GM21447 (cell line): ENCODE results near the gene LZTS2.

Experiments used
- ATAC-seq: cut with Tn5 transposase; IDR thresholded peaks from one replicate; pipeline ENCODE4 v1.9.1; 2021; ENCODE audit not compliant: unreplicated experiment

Gene LZTS2

DNA sequence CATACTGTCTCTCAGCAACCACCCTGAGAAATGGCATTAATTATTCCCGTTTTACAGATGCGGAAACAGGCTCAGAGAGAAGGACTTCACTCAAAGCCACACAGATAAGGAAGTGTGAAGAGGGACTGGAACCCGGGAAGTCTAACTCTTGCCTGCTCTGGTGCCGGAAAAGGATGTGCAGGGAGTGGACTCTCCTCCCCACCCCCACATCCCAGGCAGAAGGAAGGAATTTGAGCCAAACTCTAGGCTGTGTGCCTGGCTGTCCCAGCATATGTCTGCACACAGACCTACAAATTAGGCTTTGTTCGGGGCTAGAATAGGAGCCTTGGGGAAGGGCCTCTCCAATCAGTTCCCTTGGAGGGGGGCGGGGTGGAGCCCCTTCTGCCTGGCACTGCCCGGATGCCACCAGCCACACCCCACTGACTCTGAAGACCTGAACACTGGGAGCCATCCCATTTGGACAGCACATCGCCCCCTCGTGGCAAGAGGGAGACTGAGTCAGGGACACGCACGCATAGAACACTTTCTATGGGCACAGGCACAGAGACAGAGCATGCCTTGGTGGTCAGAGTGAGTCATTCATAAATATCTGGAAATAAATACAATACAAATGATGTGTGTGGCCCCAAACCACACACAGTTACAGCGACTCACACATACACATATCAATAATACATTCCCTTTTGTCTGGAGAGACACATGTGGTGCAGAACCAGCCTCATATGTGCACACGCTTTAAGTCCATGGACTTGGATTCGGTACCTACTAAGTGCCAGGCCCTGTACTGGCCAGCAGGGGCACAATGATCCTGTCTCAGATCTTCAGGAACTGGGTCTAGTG is 13.1 kb downstream of the LZTS2 start:
- peak; percentile 88 for ATAC-seq

DNA sequence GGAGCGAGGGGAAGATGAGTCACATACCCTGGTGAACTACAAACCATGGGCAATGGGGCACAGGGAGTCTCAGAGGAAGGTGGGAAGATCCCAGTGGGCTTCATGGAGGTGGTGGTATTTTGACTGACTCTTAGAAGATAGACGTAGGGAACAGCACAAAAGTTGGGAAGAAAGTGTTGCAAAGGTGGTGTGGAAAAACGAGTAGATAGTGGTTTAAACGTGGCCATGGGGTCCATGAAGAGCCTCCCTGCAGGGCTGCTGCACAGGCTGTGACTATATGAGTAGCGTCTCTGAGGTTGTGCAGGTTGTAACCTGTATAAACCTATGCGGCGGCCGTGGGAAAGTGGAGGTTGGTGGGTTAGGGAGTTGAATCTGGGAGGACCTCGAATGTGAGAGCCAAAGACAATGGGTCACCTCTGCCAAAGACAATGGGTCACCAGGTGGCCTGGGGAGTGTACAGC is 13.8 kb downstream of the LZTS2 start:
- ATAC-seq, result no peak

DNA sequence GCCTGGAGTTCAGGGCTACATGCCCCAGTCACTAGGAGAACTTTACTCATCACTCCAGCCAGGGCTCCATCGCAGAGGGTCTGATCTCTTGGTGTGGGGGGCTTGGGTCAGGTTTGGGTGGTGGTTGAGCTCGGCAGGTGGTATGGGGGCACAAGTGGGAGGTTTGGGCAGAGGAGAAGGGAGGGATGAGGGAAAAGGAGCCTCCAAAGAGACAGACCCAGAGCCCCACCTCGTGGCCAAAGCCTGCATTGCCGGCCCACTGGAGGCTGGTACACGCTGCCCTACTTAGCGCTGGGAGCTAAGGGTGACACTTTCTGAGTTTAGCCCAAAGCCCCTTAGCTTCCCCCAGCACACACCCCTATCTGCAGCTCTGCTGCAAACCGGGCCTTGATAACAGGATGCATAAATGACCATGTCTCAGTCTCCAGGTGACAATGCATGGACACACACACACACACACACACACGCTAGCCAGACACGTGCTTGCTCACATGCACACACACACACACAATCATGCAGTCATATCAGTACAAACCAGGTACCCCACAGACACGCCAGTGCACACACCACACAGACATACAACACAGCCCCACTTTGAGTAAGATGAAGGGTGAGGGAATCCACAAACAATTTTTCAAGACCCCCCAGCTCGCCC is 14.7 kb downstream of the LZTS2 start:
- ATAC-seq, result no peak

DNA sequence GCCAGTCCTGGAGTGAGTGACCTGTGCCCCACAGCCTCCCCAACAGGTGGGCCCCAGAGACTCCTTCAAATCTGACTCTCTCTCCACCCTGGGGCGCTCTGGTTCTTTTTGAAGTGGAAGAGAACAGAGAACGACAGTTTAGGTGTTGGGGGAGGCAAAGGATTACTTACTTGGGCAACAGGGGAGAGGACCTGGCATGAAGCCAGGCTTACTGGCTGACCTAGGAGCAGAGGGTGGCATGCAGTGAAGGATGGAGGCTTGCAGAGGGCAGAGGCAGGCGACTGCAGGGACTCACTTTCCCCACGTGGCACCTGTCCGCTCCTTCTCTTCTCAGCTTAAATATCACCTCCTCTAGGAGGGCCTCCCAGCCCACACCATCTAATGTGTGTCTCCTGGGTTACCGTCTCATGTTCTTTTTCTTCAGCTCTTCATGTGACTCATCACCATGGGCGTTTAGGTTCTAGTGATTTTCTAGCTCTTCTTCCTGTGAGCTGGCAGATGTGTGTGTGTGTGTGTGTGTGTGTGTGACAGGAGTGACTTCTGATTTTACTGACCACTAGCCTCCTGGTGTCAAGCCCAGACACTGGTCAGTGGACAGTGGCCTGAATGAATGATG is 15.5 kb downstream of the LZTS2 start:
- ATAC-seq, result no peak

DNA sequence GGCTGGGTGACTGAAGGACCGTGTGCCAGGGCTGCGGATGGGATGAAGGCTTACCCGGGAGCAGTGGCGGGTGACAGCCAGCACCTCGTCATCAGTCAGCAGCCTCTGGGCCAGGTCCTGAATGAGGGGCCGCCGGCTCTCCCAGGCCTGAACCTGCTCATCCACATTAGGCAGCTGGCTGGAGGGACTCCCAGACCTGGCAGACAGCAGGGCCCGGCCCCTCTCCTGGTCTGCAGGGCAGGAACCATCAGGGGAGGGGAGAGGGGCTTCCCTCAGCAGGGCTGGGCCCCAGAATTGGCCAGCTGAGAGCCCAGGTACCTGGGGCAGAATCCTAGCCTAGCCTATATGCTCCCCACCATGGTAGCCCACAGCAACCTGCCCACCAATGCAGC is 16.0 kb downstream of the LZTS2 start:
- ATAC-seq, result no peak

DNA sequence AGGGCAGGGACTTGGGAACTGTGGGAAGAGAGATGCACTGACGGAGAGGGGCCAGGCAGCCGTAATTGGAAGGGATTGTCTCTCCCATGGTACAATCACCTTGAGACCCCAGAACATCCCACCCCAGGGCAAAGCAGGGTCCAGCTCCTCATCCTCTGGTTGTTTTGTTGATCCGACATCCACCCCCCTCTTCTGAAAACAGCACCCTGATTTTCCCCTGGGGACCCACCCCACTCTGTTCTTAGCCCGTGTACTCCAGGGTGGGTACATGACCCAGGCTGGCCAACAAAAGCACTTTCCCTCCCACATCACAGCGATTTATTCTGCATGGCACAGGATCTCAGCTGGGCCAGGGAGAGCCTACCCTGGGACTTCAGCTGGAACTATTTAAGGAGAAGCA is 17.2 kb downstream of the LZTS2 start:
- ATAC-seq, result no peak

DNA sequence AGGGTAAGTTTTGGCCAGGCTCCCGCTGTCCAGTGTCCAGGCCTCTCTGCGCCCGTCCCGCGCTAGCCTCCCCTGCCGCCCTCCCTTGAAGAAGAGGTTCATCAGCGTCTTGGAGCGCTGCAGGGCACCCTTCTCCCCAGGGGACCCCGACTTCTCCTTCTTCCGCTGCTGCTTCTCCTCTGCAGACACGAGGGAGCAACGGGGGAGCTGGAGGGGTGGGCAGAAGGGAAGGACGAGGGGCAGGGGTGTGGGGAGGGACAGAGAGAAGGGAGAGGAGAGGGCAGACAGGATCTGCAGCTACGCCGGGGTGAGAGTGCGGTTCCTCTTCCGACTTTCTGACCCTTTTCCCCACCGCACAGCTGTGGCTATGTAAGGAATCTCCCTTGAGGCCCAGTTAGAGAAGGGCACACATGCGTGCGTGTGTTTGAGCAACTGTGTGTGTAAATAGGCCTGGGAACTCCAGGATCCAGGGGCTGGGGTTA is 18.6 kb downstream of the LZTS2 start:
- no peak for ATAC-seq

DNA sequence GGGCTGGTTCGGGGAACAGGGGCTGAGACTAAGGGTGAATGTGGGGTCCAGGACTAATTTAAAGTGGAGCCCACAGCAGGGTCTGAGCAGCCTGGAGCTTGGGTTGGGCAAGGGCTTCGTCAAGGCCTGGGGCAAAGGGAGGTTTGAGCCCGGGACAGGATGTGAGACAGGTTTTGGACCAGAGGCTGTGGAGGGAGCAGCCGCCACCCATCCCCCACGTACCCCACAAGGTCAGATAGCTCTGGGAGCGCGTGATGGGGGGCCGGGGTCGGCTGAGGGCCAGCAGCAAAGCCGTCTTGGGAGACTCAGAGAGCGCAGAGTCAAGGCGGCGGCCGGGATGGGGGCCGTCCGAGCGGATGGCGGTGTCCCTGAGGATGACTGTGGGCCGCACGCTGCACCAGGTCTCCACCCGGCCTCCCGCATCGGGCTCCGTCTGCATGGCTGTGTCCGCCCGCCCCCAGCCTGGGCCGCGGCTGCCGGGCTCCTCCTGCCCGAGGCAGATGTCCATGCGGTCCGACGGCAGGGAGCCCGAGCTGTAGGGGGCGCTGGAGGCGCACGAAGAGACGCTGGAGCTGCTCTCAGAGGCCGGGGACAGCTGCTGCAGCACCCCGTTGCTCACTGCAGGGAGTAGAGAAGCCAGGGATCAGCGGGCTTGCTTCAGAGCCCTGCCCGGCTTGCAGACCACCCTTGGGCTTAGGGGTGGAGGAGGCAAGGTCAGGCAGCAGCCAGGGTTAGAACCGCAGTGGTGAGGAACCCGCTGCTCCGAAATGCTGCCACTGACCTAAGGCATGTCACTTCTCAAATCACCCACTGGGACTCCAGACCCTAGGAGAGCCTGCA is 19.2 kb downstream of the LZTS2 start:
- no peak for ATAC-seq

DNA sequence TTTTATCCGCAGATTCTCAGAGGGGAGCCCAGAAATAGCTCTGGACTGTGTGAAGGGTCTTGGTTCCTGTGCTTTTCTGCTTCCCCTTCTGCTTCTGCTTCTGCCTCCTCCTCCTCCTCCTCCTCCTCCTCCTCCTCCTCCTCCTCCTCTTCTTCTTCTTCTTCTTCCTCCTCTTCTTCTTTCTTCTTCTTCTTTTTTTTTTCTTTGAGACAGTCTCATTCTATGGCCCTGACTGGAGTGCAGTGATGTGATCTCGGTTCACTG is 19.8 kb downstream of the LZTS2 start:
- ATAC-seq, result no peak

DNA sequence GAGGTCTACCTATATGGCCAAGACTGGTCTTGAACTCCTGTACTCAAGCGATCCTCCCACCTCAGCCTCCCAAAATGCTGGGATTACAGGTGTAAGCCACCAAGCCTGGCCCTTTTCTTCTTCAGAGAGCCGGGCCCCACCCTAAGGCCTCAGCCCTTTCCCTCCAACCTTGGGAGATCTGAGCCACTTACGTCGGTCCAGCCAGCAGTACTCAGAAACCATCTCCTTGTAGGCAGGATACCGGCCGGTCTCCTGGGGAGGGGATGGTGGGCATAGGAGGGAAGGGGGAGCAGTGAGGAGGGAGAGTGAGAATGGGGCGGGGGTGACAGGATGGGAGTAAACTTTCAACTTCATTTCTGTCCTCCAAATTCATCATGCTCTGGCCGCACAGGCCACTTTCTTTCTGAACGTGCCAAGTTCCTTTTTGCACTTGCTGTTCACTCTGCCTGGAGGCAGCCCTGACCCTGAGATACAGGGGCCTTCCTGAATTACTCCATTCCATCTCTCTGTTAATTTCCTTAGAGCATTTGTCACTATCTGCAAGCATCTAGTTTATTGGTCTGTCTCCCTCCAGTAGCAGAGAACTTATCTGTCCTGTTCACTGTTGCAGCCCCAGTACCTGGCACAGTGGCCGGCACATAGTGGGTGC is 20.9 kb downstream of the LZTS2 start:
- ATAC-seq, result no peak

DNA sequence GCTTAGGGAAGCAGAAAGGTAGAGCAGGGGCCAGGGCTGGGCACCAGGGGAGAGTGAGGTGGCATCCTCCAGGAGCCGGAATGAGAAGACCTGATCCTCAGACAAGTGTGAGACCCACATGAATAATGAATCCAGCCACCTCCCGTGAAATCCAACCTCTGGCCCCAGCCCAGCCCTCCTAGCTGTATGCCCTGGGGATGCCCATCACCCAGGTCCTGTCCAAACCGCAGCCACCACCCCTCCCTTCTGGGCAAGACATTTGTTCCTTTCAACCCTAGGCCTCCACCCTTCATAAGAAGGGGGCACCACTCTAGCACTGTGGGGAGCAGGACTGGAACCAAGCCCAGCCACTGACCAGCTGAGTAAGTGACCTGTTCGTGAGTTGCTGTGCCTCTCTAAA is 21.6 kb downstream of the LZTS2 start:
- no peak for ATAC-seq

DNA sequence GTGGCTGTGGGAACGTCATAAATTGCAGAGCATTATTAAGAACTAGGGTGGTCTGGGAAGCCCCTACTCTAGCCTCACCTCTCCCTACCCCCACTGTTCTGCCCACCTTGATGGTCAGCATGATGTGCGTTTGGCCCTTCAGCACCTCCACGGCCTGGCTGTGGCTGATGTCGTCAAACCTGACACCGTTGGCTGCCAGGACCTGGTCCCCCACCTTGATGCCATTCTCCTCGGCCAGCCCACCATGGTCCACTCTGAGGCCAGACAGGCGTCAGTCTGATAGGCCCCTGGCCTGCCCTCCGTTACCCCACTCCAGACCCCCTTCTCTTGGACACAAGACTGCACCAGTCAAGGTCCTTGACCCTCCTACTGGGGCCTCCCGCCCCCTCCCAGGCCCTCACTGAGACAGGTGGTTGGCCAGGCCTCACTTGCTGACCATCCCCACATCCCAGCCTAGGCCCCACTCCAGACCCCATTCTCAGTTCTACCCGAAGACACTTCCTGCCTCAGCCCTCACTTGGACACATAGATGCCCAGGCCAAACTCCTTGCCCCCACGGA is 22.2 kb downstream of the LZTS2 start:
- ATAC-seq, result no peak

DNA sequence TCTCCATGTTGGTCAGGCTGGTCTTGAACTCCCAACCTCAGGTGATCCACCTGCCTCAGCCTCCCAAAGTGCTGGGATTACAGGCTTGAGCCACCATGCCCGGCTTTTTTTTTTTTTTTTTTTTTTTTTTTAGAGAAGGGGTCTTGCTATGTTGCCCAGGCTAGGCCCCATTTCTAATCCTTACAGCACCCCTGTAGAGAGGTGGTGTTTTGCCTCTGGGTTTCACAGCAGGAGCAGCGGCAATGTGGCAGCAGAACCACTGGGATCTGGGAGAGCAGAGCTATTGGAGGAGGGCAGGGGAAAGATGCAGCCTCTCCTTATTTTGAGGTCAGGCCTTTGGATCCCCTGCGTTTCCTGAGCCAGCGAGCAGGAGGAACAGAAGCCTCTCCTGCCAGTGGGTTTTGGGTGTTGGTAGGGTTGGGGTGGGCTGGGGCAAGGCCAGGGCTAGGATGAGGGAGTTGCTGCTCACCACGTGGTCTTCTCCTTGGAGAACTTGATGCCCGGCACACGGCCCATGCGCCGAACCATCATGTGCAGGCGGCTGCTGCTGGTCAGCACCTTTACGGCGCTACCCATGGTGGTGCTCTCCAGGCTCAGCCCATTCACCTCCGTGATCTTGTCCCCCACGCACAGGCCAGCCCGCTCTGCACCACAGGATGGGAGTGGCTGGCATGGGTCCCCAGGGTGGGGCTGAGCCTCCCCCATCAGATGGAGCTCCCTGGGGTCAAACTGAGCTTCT is 23.5 kb downstream of the LZTS2 start:
- no peak for ATAC-seq

DNA sequence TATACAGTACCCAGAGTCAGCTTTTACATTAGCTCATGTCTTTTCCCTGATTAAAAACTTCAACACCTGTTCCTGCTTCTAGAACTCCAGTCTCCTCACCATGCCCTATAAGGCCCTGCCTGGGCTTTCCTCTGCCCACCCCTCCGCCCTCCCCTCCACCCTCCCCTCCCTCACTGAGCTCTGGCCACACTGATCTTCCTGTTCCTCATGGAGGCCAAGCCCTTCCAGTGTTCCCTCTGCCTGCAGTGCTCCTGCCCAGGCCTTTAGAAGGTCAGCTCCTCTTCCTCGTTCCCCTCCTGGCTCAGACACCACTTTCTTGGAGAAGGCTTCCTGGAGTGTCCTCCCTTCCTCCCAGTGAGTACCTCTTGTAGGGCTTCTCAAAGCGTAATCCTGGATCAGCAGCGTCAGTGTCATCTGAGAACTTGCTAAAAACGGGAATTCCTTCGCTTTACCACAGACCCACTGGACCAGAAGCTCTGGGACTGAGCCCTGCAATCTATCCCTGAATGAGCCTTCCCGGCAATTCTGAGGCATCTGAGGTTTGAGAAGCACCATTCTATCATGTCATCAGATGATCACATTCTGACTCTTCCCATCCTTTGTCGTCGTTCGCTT is 27.6 kb downstream of the LZTS2 start:
- no peak for ATAC-seq

DNA sequence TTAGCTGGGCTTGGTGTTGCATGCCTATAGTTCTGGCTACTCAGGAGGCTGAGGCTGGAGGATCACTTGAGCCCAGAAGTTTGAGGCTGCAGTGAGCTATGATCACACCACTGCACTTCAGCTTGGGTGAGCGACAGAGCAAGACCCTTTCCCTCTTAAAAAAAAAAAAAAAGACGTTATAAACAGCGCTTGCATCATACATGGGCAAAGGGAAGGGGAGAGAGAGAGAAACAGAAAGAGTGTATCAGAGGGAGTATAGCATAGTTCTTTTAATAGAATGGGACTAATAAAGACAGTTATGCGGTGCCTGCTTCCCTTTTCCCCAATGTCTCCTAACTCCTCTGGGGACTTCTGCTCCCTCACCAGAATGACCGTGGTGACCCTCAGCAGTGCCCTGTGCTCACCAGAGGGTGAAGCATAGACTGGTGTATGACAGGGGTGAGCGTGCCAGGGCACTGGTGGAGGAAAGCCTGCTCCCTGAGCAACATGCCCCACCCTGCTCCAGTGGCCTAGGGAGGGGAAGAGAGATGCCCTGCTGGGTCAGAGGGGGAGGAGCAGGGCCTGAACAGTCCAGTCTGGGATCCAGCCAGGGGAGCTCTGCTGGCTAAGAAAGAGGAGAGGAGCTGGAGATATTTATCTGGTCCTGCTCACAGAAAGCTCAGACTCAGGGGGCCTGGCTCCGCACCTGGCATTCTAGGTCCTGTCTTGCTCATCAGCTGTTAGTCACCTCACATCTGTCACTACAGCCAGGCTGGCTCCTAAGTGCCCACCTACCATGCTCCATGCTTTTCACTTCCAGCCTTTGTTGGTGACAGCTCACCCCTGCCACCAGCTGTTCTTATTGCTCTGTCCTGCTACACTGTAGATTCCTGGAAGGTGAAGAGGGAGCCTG is 29.1 kb downstream of the LZTS2 start:
- no peak for ATAC-seq

DNA sequence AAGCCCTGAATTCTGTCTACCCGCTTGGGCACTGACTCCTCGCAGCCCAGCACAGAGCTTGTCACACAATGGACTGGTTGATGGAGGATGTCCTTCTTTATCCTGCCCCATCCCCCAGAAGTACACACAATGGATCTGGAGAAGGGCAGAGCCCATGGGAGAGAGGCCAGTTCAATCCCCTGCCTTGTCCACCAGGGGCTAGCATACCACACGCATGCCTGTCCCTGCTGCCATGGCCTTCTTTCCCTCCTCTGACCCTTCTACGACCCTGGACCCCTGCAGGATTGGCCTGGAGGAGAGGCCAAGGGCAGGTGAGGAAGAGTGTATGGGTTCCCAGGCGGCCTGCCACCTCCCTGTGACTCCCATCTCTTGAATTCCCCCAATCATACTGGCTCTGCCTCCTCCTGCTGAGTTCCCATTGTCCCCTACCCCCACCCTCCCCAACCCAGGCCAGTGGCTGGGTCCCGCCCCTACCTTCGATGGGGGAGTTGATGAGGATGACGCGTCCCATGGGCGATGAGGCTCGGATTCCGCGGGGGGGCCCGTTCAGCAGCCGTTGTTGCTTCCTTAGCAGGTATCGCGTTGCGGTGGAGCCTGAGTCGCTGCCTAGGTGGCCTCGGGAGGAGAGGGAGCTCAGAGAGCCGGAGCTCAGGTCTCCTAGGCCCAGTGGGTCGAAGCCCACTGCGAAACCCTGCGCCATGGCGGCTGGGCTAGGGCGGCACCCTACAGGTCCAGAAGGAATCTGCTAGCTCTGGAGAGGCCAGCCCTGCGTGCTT is 30.1 kb downstream of the LZTS2 start:
- ATAC-seq, result no peak

DNA sequence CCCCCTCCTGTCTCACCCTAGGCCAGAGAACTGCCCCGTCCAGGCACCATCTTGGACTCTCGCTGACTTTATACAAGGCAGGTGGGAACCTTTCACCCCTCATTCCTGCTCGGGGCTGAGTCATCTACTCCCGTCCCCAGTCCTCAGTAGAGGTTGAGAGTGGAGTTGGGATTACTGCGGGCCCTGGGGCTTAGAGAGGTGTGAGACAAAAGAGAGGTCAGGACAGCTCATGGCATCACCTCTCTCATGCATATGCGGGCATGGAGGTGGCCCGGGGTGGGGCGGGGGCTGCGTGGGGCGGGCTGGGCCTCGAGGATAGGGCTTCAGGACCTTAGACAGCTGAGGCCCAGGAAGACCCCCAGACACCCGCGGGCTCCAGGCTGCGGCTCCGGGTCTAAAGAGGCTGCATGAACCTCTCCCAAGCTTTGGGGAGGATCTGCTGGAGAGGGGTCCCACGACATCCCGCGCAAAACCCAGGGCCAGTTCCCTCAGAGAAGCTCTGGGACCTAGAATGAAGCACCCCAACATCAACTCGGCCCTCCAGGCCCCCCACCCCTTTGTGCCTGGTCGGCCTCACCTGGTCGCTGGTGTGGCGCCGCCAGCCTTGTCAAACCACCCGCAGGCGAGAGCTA is 31.0 kb downstream of the LZTS2 start:
- ATAC-seq, result peak; percentile 6
